ENCODE results near the gene ZMYND15.

DNA sequence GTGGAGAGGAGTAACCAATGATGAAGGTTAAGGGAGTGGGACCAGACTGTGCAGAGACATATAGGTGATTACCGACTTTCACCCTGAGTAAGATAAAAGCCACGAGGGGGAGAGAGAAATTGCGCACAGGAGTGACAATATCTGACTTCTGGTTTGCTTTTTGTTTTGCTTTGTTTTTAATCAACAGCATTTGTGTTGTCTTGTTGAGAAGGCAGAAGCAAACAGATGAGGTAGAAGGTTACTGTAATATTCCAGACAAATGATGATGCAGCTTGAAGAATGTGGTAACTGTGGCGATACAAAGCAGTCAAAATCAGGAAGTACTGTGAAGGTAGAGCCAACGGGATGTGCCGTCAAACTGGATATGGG lies 43.2 kb upstream of the ZMYND15 start:
- TF ChIP-seq POLR2A (IDR thresholded peaks at IDR 0.05; ENCODE audit: low read depth, low read length), result 0 out of 2 replicates have a peak, but pooled peaks have one; percentile 26
- TF ChIP-seq POLR2AphosphoS5 (IDR thresholded peaks at IDR 0.05; ENCODE audit: low read depth, low read length), result no peak
- TF ChIP-seq TAF1 (IDR thresholded peaks at IDR 0.05; ENCODE audit: borderline replicate concordance, low read depth, low read length), result no peak
